MCF 10A (cell line): ENCODE results near the gene RSPH4A. TPM values are rescaled to one million over a fixed set of nuclear protein-coding genes. Genes with fewer than 3 reads are reported as not detected.
A peak's percentile ranks its signal among the peaks of the same experiment; 100 is the strongest.

Experiments used
- BruUV-seq: library from RNA; stranded (reverse); fragments of 400-500 nt; replicated peaks from 2 replicates; lab custom pipeline; 2021; lab: Mats Ljungman, UMichigan
- CTCF ChIA-PET: fragments of 300-600 bp; sonication (Branson Sonifier 250); formaldehyde crosslinking; extraction: SDS; loops from one replicate; lab custom pipeline; 2021; ENCODE audit warnings: antibody characterized with exemption, inconsistent platforms; lab: Yijun Ruan, JAX
- POLR2A ChIA-PET: fragments of 300-600, 350-650 bp; sonication (Branson Sonifier 250); formaldehyde crosslinking; extraction: SDS; loops from one replicate; lab custom pipeline; 2020; ENCODE audit warnings: antibody characterized with exemption, inconsistent platforms; lab: Yijun Ruan, JAX
- DNase-seq: peaks from one replicate; pipeline ENCODE4 v3.0.0-alpha.2; 2018; ENCODE audit not compliant: unreplicated experiment
- H3K27ac Mint-ChIP-seq: one replicate; pipeline ENCODE4 v1.8.0; 2022; ENCODE audit warnings: mild to moderate bottlenecking, low read depth, mixed read lengths; ENCODE audit not compliant: unreplicated experiment
- H3K27me3 Mint-ChIP-seq: one replicate; pipeline ENCODE4 v1.8.0; 2022; ENCODE audit warnings: mixed read lengths; ENCODE audit not compliant: insufficient read depth, unreplicated experiment
- H3K36me3 Mint-ChIP-seq: one replicate; pipeline ENCODE4 v1.8.0; 2022; ENCODE audit warnings: mild to moderate bottlenecking, moderate library complexity, mixed read lengths; ENCODE audit not compliant: insufficient read depth, unreplicated experiment
- H3K4me1 Mint-ChIP-seq: one replicate; pipeline ENCODE4 v1.8.0; 2022; ENCODE audit warnings: mixed read lengths; ENCODE audit not compliant: insufficient read depth, unreplicated experiment
- H3K4me3 Mint-ChIP-seq: one replicate; pipeline ENCODE4 v1.8.0; 2022; ENCODE audit warnings: mild to moderate bottlenecking, moderate library complexity, mixed read lengths; ENCODE audit not compliant: unreplicated experiment
- H3K9me3 Mint-ChIP-seq: one replicate; pipeline ENCODE4 v1.8.0; 2022; ENCODE audit warnings: mixed read lengths; ENCODE audit not compliant: unreplicated experiment
- CTCF ChIP-seq: fragments of 200-600 bp; IDR thresholded peaks from one replicate; pipeline ENCODE4 v1.8.0; 2022; ENCODE audit warnings: antibody characterized with exemption, mild to moderate bottlenecking; ENCODE audit not compliant: unreplicated experiment
- intact Hi-C: fragments of 100-400 bp; cut with micrococcal nuclease; formaldehyde crosslinking; loops from 2 replicates; pipeline ENCODE4 v1.14.1; 2022
- total RNA-seq: library from RNA; stranded (reverse); gene quantifications from 2 replicates; pipeline ENCODE4 v1.2.3, GENCODE V29; 2022

RSPH4A gene
- total RNA-seq, 1 experiment from 2014 or later, result not detected

DNA sequence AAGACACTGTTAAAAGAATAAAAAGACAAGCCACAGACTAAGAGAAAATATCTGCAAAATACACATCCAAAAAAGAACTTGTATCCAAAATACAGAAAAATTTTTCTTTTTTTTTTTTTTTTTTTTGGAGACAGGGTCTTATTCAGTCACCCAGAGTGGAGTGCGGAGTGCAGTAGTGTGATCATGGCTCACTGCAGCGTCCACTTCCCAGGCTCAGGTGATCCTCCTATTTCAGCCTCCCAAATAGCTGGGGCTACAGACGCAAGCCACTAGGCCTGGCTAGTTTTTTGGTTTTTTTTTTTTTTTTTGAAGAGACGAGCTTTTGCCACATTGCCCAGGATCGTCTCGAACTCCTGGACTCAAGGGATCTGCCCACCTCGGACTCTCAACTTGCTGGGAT is 49.2 kb downstream of the RSPH4A start:
- POLR2A ChIA-PET, result interaction anchor here (1.0 to 6.3 kb wide), 5 partner anchors 9 to 386 kb away, joined by 5 to 68 read pairs (median 17); partner anchors contain the start of genes KPNA5, RWDD1 and TSPYL1
- intact Hi-C loops, result no loop called here
- DNase-seq, result peak; percentile 4
- H3K36me3 Mint-ChIP-seq, result peaks cover 19% of the 10 kb centered on the region
- no peak for TF ChIP-seq CTCF
- no peaks in the 10 kb centered on the region for H3K9me3 Mint-ChIP-seq
- H3K4me3 Mint-ChIP-seq, result peak overlapping the region; percentile 93
- peaks cover 41% of the 10 kb centered on the region for H3K4me1 Mint-ChIP-seq
- no TSS peak for BruUV-seq
- H3K27ac Mint-ChIP-seq, result peak overlapping the region; percentile 96
- CTCF ChIA-PET, result interaction anchor here (0.8 to 1.1 kb wide), 3 partner anchors 15 to 95 kb away, joined by 3 to 4 read pairs (median 3); partner anchors contain the start of gene KPNA5
- H3K27me3 Mint-ChIP-seq, result no peaks in the 10 kb centered on the region

DNA sequence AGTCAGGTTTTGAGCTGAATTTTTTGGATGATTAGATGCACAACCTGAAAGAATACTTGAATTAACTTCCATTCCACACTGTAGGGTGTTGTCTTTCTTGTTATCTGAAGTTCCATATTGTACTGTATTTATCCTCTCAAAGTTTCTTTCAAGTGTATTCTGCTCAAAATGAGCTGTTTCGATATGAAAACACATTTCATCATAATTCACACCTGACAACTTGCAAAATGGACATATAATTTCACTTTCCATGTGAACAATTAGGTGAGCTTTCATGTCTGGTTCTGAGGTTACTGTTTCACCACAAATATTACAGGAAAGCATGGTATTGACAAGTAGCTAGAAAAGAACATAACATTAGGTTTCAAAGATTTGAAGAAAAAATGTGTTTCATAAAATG is 50.6 kb downstream of the RSPH4A start:
- H3K27me3 Mint-ChIP-seq, result no peaks in the 10 kb centered on the region
- POLR2A ChIA-PET, result interaction anchor here (0.6 to 6.3 kb wide), 11 partner anchors 10 to 412 kb away, joined by 3 to 68 read pairs (median 4); partner anchors contain the start of genes KPNA5, RSPH4A, RWDD1 and TSPYL1
- intact Hi-C loops, result no loop called here
- peak overlapping the region; percentile 96 for H3K27ac Mint-ChIP-seq
- CTCF ChIA-PET, result interaction anchor here (0.5 to 1.2 kb wide), 5 partner anchors 12 to 112 kb away, joined by 3 to 5 read pairs (median 3); no protein-coding TSS in a partner anchor
- peaks cover 40% of the 10 kb centered on the region for H3K4me1 Mint-ChIP-seq
- BruUV-seq, result no TSS peak
- peaks cover 19% of the 10 kb centered on the region for H3K36me3 Mint-ChIP-seq
- no peak for TF ChIP-seq CTCF
- H3K4me3 Mint-ChIP-seq, result peak overlapping the region; percentile 93
- no peaks in the 10 kb centered on the region for H3K9me3 Mint-ChIP-seq
- peak; percentile 3 for DNase-seq

DNA sequence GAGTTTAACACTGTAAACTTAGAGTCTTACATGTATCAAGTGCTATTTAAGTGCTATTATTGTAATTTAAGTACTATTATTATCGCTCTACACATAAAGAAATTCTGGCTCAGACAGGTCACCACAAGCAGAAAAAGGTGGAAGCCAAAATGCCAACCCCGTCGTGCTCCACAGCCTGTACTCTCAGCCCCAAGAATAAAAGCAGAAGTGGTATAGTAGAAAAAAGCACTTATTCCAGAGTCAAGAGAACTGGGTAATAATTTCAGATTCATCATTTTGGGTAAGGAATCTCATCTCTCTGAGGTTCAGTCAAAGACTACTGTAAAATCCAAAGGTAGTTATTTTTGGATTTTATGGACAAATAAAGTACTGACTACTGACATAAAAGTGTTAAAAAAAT is 51.3 kb downstream of the RSPH4A start:
- intact Hi-C loops, result no loop called here
- Mint-ChIP-seq H3K27ac (peak overlapping the region; percentile 96), H3K9me3 (no peaks in the 10 kb centered on the region), H3K4me3 (peak overlapping the region; percentile 93), H3K27me3 (no peaks in the 10 kb centered on the region), H3K4me1 (peaks cover 33% of the 10 kb centered on the region), H3K36me3 (peaks cover 19% of the 10 kb centered on the region)
- no TSS peak for BruUV-seq
- ChIA-PET POLR2A (interaction anchor here (0.9 to 6.3 kb wide), 11 partner anchors 12 to 413 kb away, joined by 3 to 68 read pairs (median 3); partner anchors contain the start of genes KPNA5, RSPH4A, RWDD1 and TSPYL1), CTCF (interaction anchor here (0.5 kb wide), 1 partner anchor 112 kb away, joined by 3 read pairs; no protein-coding TSS in a partner anchor)
- no peak for TF ChIP-seq CTCF
- peak; percentile 5 for DNase-seq

GRCh38 chr6:116672306-116672705 is 56.0 kb downstream of the RSPH4A start:
- CTCF ChIA-PET, result interaction anchor here (0.7 kb wide), 1 partner anchor 47 kb away, joined by 3 read pairs; no protein-coding TSS in a partner anchor
- Mint-ChIP-seq H3K4me1 (no peaks in the 10 kb centered on the region), H3K27ac (no peak overlapping the region), H3K4me3 (no peak overlapping the region), H3K9me3 (no peaks in the 10 kb centered on the region), H3K27me3 (no peaks in the 10 kb centered on the region), H3K36me3 (peaks cover 9% of the 10 kb centered on the region)
- DNase-seq, result no peak
- intact Hi-C loops, result no loop called here
- BruUV-seq, result no TSS peak
- POLR2A ChIA-PET, result no interaction called here
- TF ChIP-seq CTCF, result no peak
